Measurements from ENCODE around the gene ZDHHC8.

ZDHHC8 gene

GRCh38 chr22:20181194-20181883 is 49.7 kb downstream of the ZDHHC8 start:
- no peak for DNase-seq (ENCODE audit: low spot score)

GRCh38 chr22:20181884-20182236 is 50.3 kb downstream of the ZDHHC8 start:
- no peak for DNase-seq (ENCODE audit: low spot score)

- DNase-seq (ENCODE audit: low spot score) = no peak
Observed at GRCh38 chr22:20182365-20182764, 50.8 kb downstream of the ZDHHC8 start.

GRCh38 chr22:20183101-20183500 is 51.5 kb downstream of the ZDHHC8 start:
- DNase-seq (ENCODE audit: low spot score) = no peak

- DNase-seq (ENCODE audit: low spot score) = no peak
Observed at GRCh38 chr22:20183823-20184222, 52.2 kb downstream of the ZDHHC8 start.

GRCh38 chr22:20184501-20185165 is 53.0 kb downstream of the ZDHHC8 start:
- no peak for DNase-seq (ENCODE audit: low spot score)

- no peak for DNase-seq (ENCODE audit: low spot score)
Observed at GRCh38 chr22:20185750-20186149, 54.1 kb downstream of the ZDHHC8 start.

GRCh38 chr22:20186183-20186870 is 54.7 kb downstream of the ZDHHC8 start:
- no peak for DNase-seq (ENCODE audit: low spot score)

- DNase-seq (ENCODE audit: low spot score) = no peak
Observed at GRCh38 chr22:20186871-20187546, 55.4 kb downstream of the ZDHHC8 start.

GRCh38 chr22:20187777-20188566 is 56.4 kb downstream of the ZDHHC8 start:
- no peak for DNase-seq (ENCODE audit: low spot score)

- DNase-seq (ENCODE audit: low spot score) = no peak
Observed at GRCh38 chr22:20188567-20188877, 56.9 kb downstream of the ZDHHC8 start.

- no peak for DNase-seq (ENCODE audit: low spot score)
Observed at GRCh38 chr22:20191000-20191515, 59.5 kb downstream of the ZDHHC8 start.

- no peak for DNase-seq (ENCODE audit: low spot score)
Observed at GRCh38 chr22:20191803-20192202, 60.2 kb downstream of the ZDHHC8 start.

GRCh38 chr22:20192293-20192971 is 60.8 kb downstream of the ZDHHC8 start:
- no peak for DNase-seq (ENCODE audit: low spot score)

- no peak for DNase-seq (ENCODE audit: low spot score)
Observed at GRCh38 chr22:20192972-20193760, 61.6 kb downstream of the ZDHHC8 start.

GRCh38 chr22:20193761-20194494 is 62.3 kb downstream of the ZDHHC8 start:
- DNase-seq (ENCODE audit: low spot score) = no peak

- no peak for DNase-seq (ENCODE audit: low spot score)
Observed at GRCh38 chr22:20194681-20195593, 63.3 kb downstream of the ZDHHC8 start.

- no peak for DNase-seq (ENCODE audit: low spot score)
Observed at GRCh38 chr22:20196094-20196842, 64.7 kb downstream of the ZDHHC8 start.
